Measurements from ENCODE around the gene ANXA6. TPM values are rescaled to one million over a fixed set of nuclear protein-coding genes. Genes with fewer than 3 reads are reported as not detected.

The ANXA6 gene
- total and polyA plus RNA-seq, 10 of the 15 experiments (the other 5 are each of a cell fraction or from before 2014, with no cell fraction given), result 44.0 to 571 (median 465) TPM

DNA sequence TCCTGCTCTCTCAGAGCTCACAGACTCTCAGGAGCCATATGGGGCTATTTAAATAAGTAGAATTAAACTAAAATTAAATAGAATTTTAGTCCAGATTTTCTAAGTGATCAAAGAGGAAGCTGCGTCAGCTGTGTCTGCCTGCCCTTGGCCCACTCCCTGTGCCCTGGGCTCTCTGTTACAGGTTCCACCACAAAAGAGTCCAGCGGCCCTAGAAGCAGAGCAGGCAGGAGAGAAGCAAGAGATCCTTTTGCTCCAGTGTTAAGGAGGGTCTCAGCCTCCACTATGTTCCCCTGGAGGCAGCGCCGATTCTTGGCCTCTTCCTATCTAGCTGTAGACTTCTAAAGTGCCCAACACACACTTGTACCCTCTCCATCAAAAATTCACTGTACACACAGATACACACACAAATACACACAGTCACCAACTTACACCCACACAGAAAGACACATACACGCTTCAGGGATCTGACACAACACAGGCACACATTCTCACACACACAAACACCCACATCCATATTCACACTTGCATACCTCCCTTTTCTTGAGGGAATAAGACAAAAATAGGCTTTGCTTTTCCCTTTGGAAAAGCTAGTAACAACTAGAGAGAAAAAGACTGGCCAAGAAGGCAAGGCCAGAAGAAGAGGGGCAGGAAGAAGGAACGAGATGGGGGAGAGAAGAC lies 71.2 kb downstream of the ANXA6 start (continued):
- no peak for TF ChIP-seq ATF7 (IDR thresholded peaks at IDR 0.05; ENCODE audit: low read depth)
- TF ChIP-seq, protein P1, sequence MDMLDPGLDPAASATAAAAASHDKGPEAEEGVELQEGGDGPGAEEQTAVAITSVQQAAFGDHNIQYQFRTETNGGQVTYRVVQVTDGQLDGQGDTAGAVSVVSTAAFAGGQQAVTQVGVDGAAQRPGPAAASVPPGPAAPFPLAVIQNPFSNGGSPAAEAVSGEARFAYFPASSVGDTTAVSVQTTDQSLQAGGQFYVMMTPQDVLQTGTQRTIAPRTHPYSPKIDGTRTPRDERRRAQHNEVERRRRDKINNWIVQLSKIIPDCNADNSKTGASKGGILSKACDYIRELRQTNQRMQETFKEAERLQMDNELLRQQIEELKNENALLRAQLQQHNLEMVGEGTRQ (IDR thresholded peaks at IDR 0.05; ENCODE audit: borderline replicate concordance, low read depth, low read length), result no peak

GRCh38 chr5:151085517-151086041 lies 72.0 kb downstream of the ANXA6 start:
- H3K9ac ChIP-seq (ENCODE audit: control insufficient read depth, insufficient read depth, low read length), result peak overlapping the region; percentile 80
- DNase-seq (ENCODE audit: low read depth, low spot score) (no peak), FAIRE-seq (no peak), ATAC-seq (peak; percentile 40)
- ChIA-PET POLR2A (interaction anchor here (0.6 to 14.3 kb wide), 11 partner anchors 10 to 664 kb away, joined by 3 to 222 read pairs (median 5); partner anchors contain the start of gene GM2A), CTCF (interaction anchor here (1.0 to 8.0 kb wide), 8 partner anchors 11 to 153 kb away, joined by 3 to 90 read pairs (median 8); no protein-coding TSS in a partner anchor), RAD21 (ENCODE audit: unreplicated experiment) (interaction anchor here (1.0 to 8.5 kb wide), 13 partner anchors 10 to 167 kb away, joined by 3 to 94 read pairs (median 6); partner anchors contain the start of gene ANXA6), SMC1A (ENCODE audit: uncharacterized antibody, unreplicated experiment) (interaction anchor here (1.3 to 7.7 kb wide), 10 partner anchors 12 to 79 kb away, joined by 4 to 125 read pairs (median 10); partner anchors contain the start of gene ANXA6)
- peak overlapping the region; percentile 88 for H3K27ac ChIP-seq (ENCODE audit: control insufficient read depth, insufficient read depth)
- intact Hi-C loops (cut with micrococcal nuclease; ENCODE audit: unreplicated experiment), result no loop called here
- peaks cover 65% of the 10 kb centered on the region for H3K79me2 ChIP-seq (ENCODE audit: control insufficient read depth, insufficient read depth, low read length)
- H3K4me3 ChIP-seq, result peak overlapping the region; percentile 89
- no peaks in the 10 kb centered on the region for H3K27me3 ChIP-seq (replicated peaks in 1 of 2; ENCODE audit: control insufficient read depth in 2 of 2, insufficient read depth in 2 of 2, low read length in 1 of 2)
- BruUV-seq (replicated peaks), result no TSS peak
- peak overlapping the region; percentile 68 for H2AFZ ChIP-seq (ENCODE audit: control insufficient read depth, low read depth, low read length)
- under 1% methylated on average over 8 of the region's 9 CpGs for WGBS (ENCODE audit: insufficient coverage, insufficient replicate concordance, low lambda C conversion rate, missing lambda C conversion rate)
- H3K4me1 ChIP-seq (ENCODE audit: control insufficient read depth, insufficient read depth, low read length), result peaks cover 29% of the 10 kb centered on the region
- no peaks in the 10 kb centered on the region for H3K9me3 ChIP-seq (replicated peaks; ENCODE audit: control insufficient read depth, insufficient read depth, low read length)
- peak overlapping the region; percentile 99 for H3K4me2 ChIP-seq (ENCODE audit: control insufficient read depth, insufficient read depth)
- in situ Hi-C loops (cut with MboI), result no loop called here
- no peaks in the 10 kb centered on the region for H4K20me1 ChIP-seq (ENCODE audit: control insufficient read depth, insufficient read depth)
- H3K36me3 ChIP-seq (ENCODE audit: control insufficient read depth in 2 of 2, insufficient read depth in 2 of 2, low read length in 1 of 2), result no peaks in the 10 kb centered on the region
- TF ChIP-seq TCF3 (IDR thresholded peaks at IDR 0.05; ENCODE audit: borderline replicate concordance, insufficient read depth, low read depth, low read length) (0 out of 2 replicates have a peak, but pooled peaks have one; percentile 16), PKNOX1 (IDR thresholded peaks at IDR 0.05) (0 out of 2 replicates have a peak, but pooled peaks have one; percentile 13), POLR2AphosphoS5 (IDR thresholded peaks at IDR 0.05; ENCODE audit: low read length) (peak; percentile 73), KLF5 (IDR thresholded peaks at IDR 0.05; ENCODE audit: partially characterized antibody) (no peak), SUPT20H (IDR thresholded peaks at IDR 0.05; ENCODE audit: borderline replicate concordance, control insufficient read depth, low read depth, low read length) (no peak), TCF12 (IDR thresholded peaks at IDR 0.05; ENCODE audit: low read depth, low read length) (no peak), CHD2 (IDR thresholded peaks at IDR 0.05; ENCODE audit: borderline replicate concordance, low read depth, low read length) (no peak), CUX1 (IDR thresholded peaks at IDR 0.05; ENCODE audit: insufficient replicate concordance, low read depth, low read length) (no peak), SMAD1 (IDR thresholded peaks at IDR 0.05; ENCODE audit: low read depth, partially characterized antibody) (peak; percentile 17)
- TF ChIP-seq, protein P2, sequence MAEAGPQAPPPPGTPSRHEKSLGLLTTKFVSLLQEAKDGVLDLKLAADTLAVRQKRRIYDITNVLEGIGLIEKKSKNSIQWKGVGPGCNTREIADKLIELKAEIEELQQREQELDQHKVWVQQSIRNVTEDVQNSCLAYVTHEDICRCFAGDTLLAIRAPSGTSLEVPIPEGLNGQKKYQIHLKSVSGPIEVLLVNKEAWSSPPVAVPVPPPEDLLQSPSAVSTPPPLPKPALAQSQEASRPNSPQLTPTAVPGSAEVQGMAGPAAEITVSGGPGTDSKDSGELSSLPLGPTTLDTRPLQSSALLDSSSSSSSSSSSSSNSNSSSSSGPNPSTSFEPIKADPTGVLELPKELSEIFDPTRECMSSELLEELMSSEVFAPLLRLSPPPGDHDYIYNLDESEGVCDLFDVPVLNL (IDR thresholded peaks at IDR 0.05; ENCODE audit: low read depth, low read length), result no peak
